ENCODE data around the gene KIAA1549. TPM values are rescaled to one million over a fixed set of nuclear protein-coding genes. Genes with fewer than 3 reads are reported as not detected.

Gene KIAA1549
- total RNA-seq, 4 donors from 2014 or later, result 2.3 to 3.2 (median 2.8) TPM

- Histone ChIP-seq H3K4me3 (no peak overlapping the region), H3K27ac (replicated peaks in 1 of 4) (no peak overlapping the region), H3K27me3 (no peaks in the 10 kb centered on the region), H3K36me3 (peaks cover 0 to 25% (median 7%) of the 10 kb centered on the region in 4 donors), H3K4me1 (peaks cover 0 to 10% (median 1%) of the 10 kb centered on the region in 4 donors), H3K9me3 (no peaks in the 10 kb centered on the region)
- 94% methylated on average over 7 of the region's 7 CpGs for WGBS
- DNase-seq (ENCODE audit: extremely low spot score), result no peak
- intact Hi-C loops (cut with DNase I), result no loop called here
- TF ChIP-seq CTCF (IDR thresholded peaks at IDR 0.05), result no peak
- TF ChIP-seq POLR2A (IDR thresholded peaks at IDR 0.05; ENCODE audit: low read depth), result no peak
- TF ChIP-seq EP300 (IDR thresholded peaks at IDR 0.05), result no peak
- no peak for TF ChIP-seq POLR2AphosphoS5 (IDR thresholded peaks at IDR 0.05)
These were observed 103.1 kb downstream of the KIAA1549 start for GRCh38 chr7:138878051-138878450.

GRCh38 chr7:138876326-138876725, 104.9 kb downstream of the KIAA1549 start:
- peaks cover 0 to 5% (median under 1%) of the 10 kb centered on the region in 4 donors for H3K4me1 ChIP-seq
- DNase-seq (ENCODE audit: extremely low spot score), result no peak
- no peaks in the 10 kb centered on the region for H3K27me3 ChIP-seq
- peaks cover 0 to 25% (median 7%) of the 10 kb centered on the region in 4 donors for H3K36me3 ChIP-seq
- WGBS, result 76% methylated on average over 4 of the region's 4 CpGs
- TF ChIP-seq CTCF (IDR thresholded peaks at IDR 0.05) (no peak), POLR2A (IDR thresholded peaks at IDR 0.05; ENCODE audit: low read depth) (no peak), EP300 (IDR thresholded peaks at IDR 0.05) (no peak), POLR2AphosphoS5 (IDR thresholded peaks at IDR 0.05) (no peak)
- intact Hi-C loops (cut with DNase I), result no loop called here
- H3K9me3 ChIP-seq, result no peaks in the 10 kb centered on the region
- no peak overlapping the region for H3K4me3 ChIP-seq
- no peak overlapping the region for H3K27ac ChIP-seq (replicated peaks in 1 of 4)

- TF ChIP-seq EP300 (IDR thresholded peaks at IDR 0.05), result no peak
- no peak for TF ChIP-seq POLR2A (IDR thresholded peaks at IDR 0.05; ENCODE audit: low read depth)
- TF ChIP-seq CTCF (IDR thresholded peaks at IDR 0.05), result no peak
- no peak for TF ChIP-seq POLR2AphosphoS5 (IDR thresholded peaks at IDR 0.05)
- H3K4me3 ChIP-seq, result no peak overlapping the region
- no peak overlapping the region for H3K27ac ChIP-seq (replicated peaks in 1 of 4)
- no peaks in the 10 kb centered on the region for H3K27me3 ChIP-seq
- peaks cover 0 to 20% (median 9%) of the 10 kb centered on the region in 4 donors for H3K36me3 ChIP-seq
- H3K9me3 ChIP-seq, result no peaks in the 10 kb centered on the region
- DNase-seq (ENCODE audit: extremely low spot score), result no peak
- WGBS, result 90% methylated on average over 9 of the region's 9 CpGs
- intact Hi-C loops (cut with DNase I), result no loop called here
- peaks cover 0 to 2% (median 0%) of the 10 kb centered on the region in 4 donors for H3K4me1 ChIP-seq
These were observed 105.4 kb downstream of the KIAA1549 start for GRCh38 chr7:138875794-138876193.

- peaks cover 0 to 28% (median 15%) of the 10 kb centered on the region in 4 donors for H3K36me3 ChIP-seq
- H3K27ac ChIP-seq (replicated peaks in 1 of 4), result no peak overlapping the region
- H3K27me3 ChIP-seq, result no peaks in the 10 kb centered on the region
- H3K4me1 ChIP-seq, result no peaks in the 10 kb centered on the region
- H3K4me3 ChIP-seq, result no peak overlapping the region
- TF ChIP-seq EP300 (IDR thresholded peaks at IDR 0.05) (no peak), POLR2AphosphoS5 (IDR thresholded peaks at IDR 0.05) (no peak), CTCF (IDR thresholded peaks at IDR 0.05) (no peak), POLR2A (IDR thresholded peaks at IDR 0.05; ENCODE audit: low read depth) (no peak)
- H3K9me3 ChIP-seq, result no peaks in the 10 kb centered on the region
- WGBS, result 79% methylated on average over 5 of the region's 5 CpGs
- intact Hi-C loops (cut with DNase I), result no loop called here
- no peak for DNase-seq (ENCODE audit: extremely low spot score)
These were observed 107.8 kb downstream of the KIAA1549 start for GRCh38 chr7:138873220-138873892.
